Right atrium auricular region (tissue), 2 donors: ENCODE measurements around the gene CLPTM1. TPM values are rescaled to one million over a fixed set of nuclear protein-coding genes. Genes with fewer than 3 reads are reported as not detected.

Source experiments
- DNase-seq: peaks from one replicate; pipeline ENCODE4 v3.0.0-alpha.2; 2019; ENCODE audit warnings: low spot score
- H3K27ac ChIP-seq, 2 donors: fragments of 200-600 bp; sonication (generic); 1 replicate in 1 of 2; 2 replicates in 1 of 2; pipeline ENCODE4 v1.5.1; 2016 to 2019
- H3K27me3 ChIP-seq, 2 donors: fragments of 200-600 bp; sonication (generic); one replicate each; pipeline versions ENCODE4 v1.5.1 to v1.6.0; 2017 to 2019
- H3K36me3 ChIP-seq: fragments of 200-600 bp; sonication (generic); one replicate; pipeline ENCODE4 v1.5.1; 2016
- H3K4me1 ChIP-seq, 2 donors: fragments of 200-600 bp; sonication (generic); one replicate each; pipeline versions ENCODE4 v1.5.1 to v1.6.0; 2017 to 2019
- H3K4me3 ChIP-seq, 2 donors: fragments of 200-600 bp; sonication (generic); 1 replicate in 1 of 2; 2 replicates in 1 of 2; pipeline ENCODE4 v1.5.1; 2017 to 2019; ENCODE audit warnings: mild to moderate bottlenecking in 1 of 2, moderate library complexity in 1 of 2
- H3K9me3 ChIP-seq, 2 donors: fragments of 200-600 bp; sonication (generic); one replicate each; pipeline ENCODE4 v1.5.1; 2019
- total RNA-seq, 2 donors: library from RNA; depleted of rRNA; stranded (reverse); fragments of >200 nt; gene quantifications; one replicate each; pipeline ENCODE4 v1.1.0, GENCODE V29; 2016
- TF ChIP-seq, protein P1 (sequence below), 2 donors: fragments of 200-600 bp; sonication (generic); IDR thresholded peaks; one replicate each; pipeline ENCODE4 v1.5.1; 2019; ENCODE audit warnings: antibody characterized with exemption in 2 of 2

The CLPTM1 gene
- total RNA-seq, 2 donors from 2014 or later = 75.9 to 83.5 TPM

DNA sequence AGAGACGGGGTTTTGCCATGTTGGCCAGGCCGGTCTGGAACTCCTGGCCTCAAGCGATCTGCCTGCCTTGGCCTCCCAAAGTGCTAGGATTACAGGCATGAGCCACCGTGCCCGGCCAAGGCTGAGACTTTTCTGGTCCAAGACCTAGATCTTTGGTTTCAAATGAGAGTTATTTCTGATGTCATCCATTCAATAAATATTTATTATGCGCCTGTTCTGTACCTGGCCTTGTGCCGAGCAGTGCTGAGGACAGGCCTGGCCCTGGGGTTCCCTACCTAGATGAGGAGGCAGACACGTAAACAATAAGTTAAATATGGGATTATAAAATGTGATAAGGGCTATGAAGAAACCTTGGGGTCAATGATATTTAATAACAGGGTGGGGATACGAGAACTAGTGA lies 50.6 kb downstream of the CLPTM1 start:
- TF ChIP-seq, protein P1, sequence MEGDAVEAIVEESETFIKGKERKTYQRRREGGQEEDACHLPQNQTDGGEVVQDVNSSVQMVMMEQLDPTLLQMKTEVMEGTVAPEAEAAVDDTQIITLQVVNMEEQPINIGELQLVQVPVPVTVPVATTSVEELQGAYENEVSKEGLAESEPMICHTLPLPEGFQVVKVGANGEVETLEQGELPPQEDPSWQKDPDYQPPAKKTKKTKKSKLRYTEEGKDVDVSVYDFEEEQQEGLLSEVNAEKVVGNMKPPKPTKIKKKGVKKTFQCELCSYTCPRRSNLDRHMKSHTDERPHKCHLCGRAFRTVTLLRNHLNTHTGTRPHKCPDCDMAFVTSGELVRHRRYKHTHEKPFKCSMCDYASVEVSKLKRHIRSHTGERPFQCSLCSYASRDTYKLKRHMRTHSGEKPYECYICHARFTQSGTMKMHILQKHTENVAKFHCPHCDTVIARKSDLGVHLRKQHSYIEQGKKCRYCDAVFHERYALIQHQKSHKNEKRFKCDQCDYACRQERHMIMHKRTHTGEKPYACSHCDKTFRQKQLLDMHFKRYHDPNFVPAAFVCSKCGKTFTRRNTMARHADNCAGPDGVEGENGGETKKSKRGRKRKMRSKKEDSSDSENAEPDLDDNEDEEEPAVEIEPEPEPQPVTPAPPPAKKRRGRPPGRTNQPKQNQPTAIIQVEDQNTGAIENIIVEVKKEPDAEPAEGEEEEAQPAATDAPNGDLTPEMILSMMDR (IDR thresholded peaks at IDR 0.05) = no peak
- H3K4me3 ChIP-seq = no peak overlapping the region
- no peaks in the 10 kb centered on the region for H3K36me3 ChIP-seq

GRCh38 chr19:45008552-45008951 lies 53.4 kb downstream of the CLPTM1 start:
- H3K36me3 ChIP-seq = peaks cover 4% of the 10 kb centered on the region
- no peaks in the 10 kb centered on the region for H3K9me3 ChIP-seq
- H3K4me1 ChIP-seq = no peaks in the 10 kb centered on the region
- TF ChIP-seq, protein P1 (IDR thresholded peaks at IDR 0.05) = no peak
- DNase-seq = no peak
- no peaks in the 10 kb centered on the region for H3K27me3 ChIP-seq
- no peak overlapping the region for H3K4me3 ChIP-seq
- no peak overlapping the region for H3K27ac ChIP-seq

More for the DNA sequence above, 50.6 kb downstream of the CLPTM1 start:
- peaks cover 0 to 10% of the 10 kb centered on the region in 2 donors for H3K4me1 ChIP-seq
- H3K27ac ChIP-seq = no peak overlapping the region
- no peaks in the 10 kb centered on the region for H3K9me3 ChIP-seq
- no peak for DNase-seq
- H3K27me3 ChIP-seq = no peaks in the 10 kb centered on the region

DNA sequence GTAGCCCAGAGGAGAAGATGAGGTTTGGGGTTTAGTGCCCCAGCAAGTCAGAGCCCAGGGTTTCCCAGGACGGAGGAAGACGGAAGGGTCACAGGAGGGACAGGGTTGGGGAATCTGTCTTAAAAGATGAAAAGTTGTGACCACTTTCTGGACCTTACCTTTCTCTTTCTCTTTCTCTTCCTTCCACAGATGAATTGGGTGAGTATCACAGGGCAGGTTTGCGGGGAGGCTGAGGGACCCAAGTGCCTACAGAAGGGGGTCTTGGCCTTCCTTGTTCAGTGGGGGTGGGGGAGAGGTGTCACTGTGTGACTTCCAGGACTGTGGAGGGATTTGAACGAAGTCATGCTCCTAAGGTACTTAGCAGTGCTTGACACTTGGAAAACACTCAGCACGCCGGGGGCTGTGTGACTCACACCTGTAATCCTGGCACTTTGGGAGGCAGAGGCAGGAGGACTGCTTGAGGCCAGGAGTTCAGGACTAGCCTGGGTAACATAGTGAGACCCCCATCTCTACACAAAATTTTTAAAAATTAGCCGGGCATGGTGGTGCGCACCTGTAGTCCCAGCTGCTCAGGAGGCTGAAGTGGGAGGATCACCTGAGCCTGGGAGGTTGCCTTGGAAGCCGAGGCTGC lies 54.6 kb downstream of the CLPTM1 start:
- Histone ChIP-seq H3K36me3 (peaks cover 4% of the 10 kb centered on the region), H3K27ac (no peak overlapping the region), H3K27me3 (no peaks in the 10 kb centered on the region), H3K4me3 (no peak overlapping the region), H3K4me1 (no peaks in the 10 kb centered on the region), H3K9me3 (no peaks in the 10 kb centered on the region)
- no peak for DNase-seq
- TF ChIP-seq, protein P1 (IDR thresholded peaks at IDR 0.05) = no peak

DNA sequence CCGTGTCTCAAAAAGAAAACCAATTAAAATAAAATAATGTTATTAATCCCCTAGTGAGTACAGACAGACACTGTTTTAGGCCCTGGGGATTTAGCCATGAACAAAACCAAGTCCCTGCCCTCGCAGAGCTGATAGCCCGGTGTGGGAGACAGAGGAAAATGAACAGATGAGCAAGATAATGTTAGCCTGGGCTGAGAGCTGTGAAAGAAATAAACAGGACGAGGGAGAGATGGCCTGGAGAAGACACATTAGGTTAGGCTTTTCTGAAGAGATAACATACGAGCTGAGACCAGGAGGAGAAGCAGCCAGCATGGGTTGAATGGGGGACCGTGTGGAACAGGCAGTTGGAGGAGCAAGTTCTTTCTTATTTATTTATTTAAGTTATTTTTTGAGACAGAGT lies 55.1 kb downstream of the CLPTM1 start:
- H3K36me3 ChIP-seq = peaks cover 4% of the 10 kb centered on the region
- H3K4me3 ChIP-seq = no peak overlapping the region
- H3K4me1 ChIP-seq = no peaks in the 10 kb centered on the region
- no peak overlapping the region for H3K27ac ChIP-seq
- TF ChIP-seq, protein P1 (IDR thresholded peaks at IDR 0.05) = no peak
- H3K9me3 ChIP-seq = no peaks in the 10 kb centered on the region
- no peak for DNase-seq
- H3K27me3 ChIP-seq = no peaks in the 10 kb centered on the region

DNA sequence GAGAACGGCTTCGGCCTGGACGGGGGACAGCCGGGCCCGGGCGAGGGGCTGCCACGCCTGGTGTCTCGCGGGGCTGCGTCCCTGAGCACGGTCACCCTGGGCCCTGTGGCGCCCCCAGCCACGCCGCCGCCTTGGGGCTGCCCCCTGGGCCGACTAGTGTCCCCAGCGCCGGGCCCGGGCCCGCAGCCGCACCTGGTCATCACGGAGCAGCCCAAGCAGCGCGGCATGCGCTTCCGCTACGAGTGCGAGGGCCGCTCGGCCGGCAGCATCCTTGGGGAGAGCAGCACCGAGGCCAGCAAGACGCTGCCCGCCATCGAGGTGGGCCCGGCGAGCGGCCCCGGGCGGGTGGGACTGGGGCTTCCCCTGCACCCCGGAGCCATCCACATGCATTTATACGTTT lies 56.8 kb downstream of the CLPTM1 start:
- no peaks in the 10 kb centered on the region for H3K9me3 ChIP-seq
- TF ChIP-seq, protein P1 (IDR thresholded peaks at IDR 0.05) = no peak
- peaks cover 4% of the 10 kb centered on the region for H3K36me3 ChIP-seq
- no peak overlapping the region for H3K27ac ChIP-seq
- no peaks in the 10 kb centered on the region for H3K4me1 ChIP-seq
- H3K27me3 ChIP-seq = no peaks in the 10 kb centered on the region
- DNase-seq = no peak
- no peak overlapping the region for H3K4me3 ChIP-seq
